K562 (cell line): Measurements from ENCODE around the gene MLF1.

Source experiments
- CBFA2T3 ChIP-seq: fragments of 450-650 bp; IDR thresholded peaks from 2 replicates; pipeline ENCODE4 v1.6.1; 2017
- CTCF ChIP-seq, 3 experiments: IDR thresholded peaks in 2 of 3; conservative IDR thresholded peaks in 1 of 3; 2 replicates each; pipeline ENCODE4 v1.5.1; 2011 to 2012; ENCODE audit warnings: low read length in 3 of 3, mild to moderate bottlenecking in 3 of 3, control low read depth in 2 of 3, improper control_type of control experiment in 1 of 3, inconsistent platforms in 1 of 3, low read depth in 1 of 3, mixed read lengths in 1 of 3, moderate library complexity in 1 of 3; ENCODE audit not compliant: insufficient read depth in 2 of 3
- MED1 ChIP-seq: sonication (generic); formaldehyde crosslinking; IDR thresholded peaks from 2 replicates; pipeline ENCODE4 v1.8.1; 2023; ENCODE audit warnings: missing genetic modification reagents, borderline replicate concordance
- NR3C1 ChIP-seq: sonication (generic); formaldehyde crosslinking; IDR thresholded peaks from 2 replicates; pipeline ENCODE4 v1.8.1; 2022; ENCODE audit warnings: missing genetic modification reagents
- POLR2A ChIP-seq: fragments of 450-650 bp; conservative IDR thresholded peaks from 2 replicates; pipeline ENCODE4 v1.6.1; 2016
- RBBP5 ChIP-seq: fragments of 200-600 bp; sonication (generic); IDR thresholded peaks from 2 replicates; pipeline ENCODE4 v1.6.1; 2012; ENCODE audit warnings: borderline replicate concordance, mild to moderate bottlenecking, low read length, control low read depth, inconsistent platforms; ENCODE audit not compliant: insufficient read depth, poor library complexity, severe bottlenecking

GRCh38 chr3:158570999-158571702, at the start of gene MLF1:
- TF ChIP-seq CTCF (IDR thresholded peaks at IDR 0.05 in 2 of 3, conservative IDR thresholded peaks at IDR 0.05 in 1 of 3; ENCODE audit: insufficient read depth in 2 of 3, low read depth in 1 of 3, low read length in 3 of 3): no peak
- TF ChIP-seq RBBP5: peak; percentile 81
- TF ChIP-seq CBFA2T3: no peak
- peak; percentile 76 for TF ChIP-seq POLR2A
- TF ChIP-seq NR3C1 (CRISPR knock-in tag): no peak
- TF ChIP-seq MED1: no peak
